Testis (tissue), 2 donors: ENCODE results near the gene CGB8.
"Not testable (repeated sequence)": the region's sequence is repeated elsewhere in the genome, so short reads cannot be mapped to it uniquely, and the experiment has no call there.

ENCODE experiments used
- POLR2A ChIP-seq: fragments of 450-650 bp; IDR thresholded peaks from one replicate; pipeline ENCODE4 v1.6.1; 2017; ENCODE audit warnings: antibody characterized with exemption, mild to moderate bottlenecking, moderate library complexity
- TF ChIP-seq, protein P1 (sequence below), 3 experiments: fragments of 450-650 bp in 2 of 3; fragments of 200-600 bp in 1 of 3; sonication (generic) in 1 of 3; IDR thresholded peaks; one replicate each; pipeline ENCODE4 v1.5.1; 2016 to 2019; ENCODE audit warnings: antibody characterized with exemption in 3 of 3, mild to moderate bottlenecking in 2 of 3, moderate library complexity in 1 of 3

DNA sequence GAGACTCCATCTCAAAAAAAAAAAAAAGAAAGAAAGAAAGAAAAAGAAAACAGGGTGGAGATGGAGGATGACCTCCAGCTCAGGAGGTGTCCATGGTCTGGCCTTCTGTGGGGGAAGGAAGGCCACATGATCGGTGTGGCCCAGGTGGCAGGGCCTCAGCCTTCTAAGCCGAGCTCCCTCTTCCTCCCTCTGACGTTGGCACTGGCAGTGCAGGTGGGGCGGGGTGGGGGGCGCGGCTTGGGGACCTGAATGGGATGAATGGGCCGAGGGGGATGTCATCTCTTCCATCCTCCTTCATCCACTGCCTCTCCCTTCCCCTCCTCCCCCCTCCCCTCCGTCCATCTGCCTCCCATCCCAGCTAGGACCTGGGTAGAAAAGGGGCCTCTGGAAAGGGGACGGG is 9.2 kb downstream of the CGB8 start:
- TF ChIP-seq, protein P1, sequence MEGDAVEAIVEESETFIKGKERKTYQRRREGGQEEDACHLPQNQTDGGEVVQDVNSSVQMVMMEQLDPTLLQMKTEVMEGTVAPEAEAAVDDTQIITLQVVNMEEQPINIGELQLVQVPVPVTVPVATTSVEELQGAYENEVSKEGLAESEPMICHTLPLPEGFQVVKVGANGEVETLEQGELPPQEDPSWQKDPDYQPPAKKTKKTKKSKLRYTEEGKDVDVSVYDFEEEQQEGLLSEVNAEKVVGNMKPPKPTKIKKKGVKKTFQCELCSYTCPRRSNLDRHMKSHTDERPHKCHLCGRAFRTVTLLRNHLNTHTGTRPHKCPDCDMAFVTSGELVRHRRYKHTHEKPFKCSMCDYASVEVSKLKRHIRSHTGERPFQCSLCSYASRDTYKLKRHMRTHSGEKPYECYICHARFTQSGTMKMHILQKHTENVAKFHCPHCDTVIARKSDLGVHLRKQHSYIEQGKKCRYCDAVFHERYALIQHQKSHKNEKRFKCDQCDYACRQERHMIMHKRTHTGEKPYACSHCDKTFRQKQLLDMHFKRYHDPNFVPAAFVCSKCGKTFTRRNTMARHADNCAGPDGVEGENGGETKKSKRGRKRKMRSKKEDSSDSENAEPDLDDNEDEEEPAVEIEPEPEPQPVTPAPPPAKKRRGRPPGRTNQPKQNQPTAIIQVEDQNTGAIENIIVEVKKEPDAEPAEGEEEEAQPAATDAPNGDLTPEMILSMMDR (IDR thresholded peaks at IDR 0.05): not testable (repeated sequence)
- not testable (repeated sequence) for TF ChIP-seq POLR2A
